DMS53 (cell line): ENCODE data around the gene CDC42BPB.
A peak's percentile ranks its signal among the peaks of the same experiment; 100 is the strongest.

Experiments used
- DNase-seq: peaks from one replicate; lab custom pipeline; 2025; lab: John Stamatoyannopoulos, UW

Gene CDC42BPB

DNA sequence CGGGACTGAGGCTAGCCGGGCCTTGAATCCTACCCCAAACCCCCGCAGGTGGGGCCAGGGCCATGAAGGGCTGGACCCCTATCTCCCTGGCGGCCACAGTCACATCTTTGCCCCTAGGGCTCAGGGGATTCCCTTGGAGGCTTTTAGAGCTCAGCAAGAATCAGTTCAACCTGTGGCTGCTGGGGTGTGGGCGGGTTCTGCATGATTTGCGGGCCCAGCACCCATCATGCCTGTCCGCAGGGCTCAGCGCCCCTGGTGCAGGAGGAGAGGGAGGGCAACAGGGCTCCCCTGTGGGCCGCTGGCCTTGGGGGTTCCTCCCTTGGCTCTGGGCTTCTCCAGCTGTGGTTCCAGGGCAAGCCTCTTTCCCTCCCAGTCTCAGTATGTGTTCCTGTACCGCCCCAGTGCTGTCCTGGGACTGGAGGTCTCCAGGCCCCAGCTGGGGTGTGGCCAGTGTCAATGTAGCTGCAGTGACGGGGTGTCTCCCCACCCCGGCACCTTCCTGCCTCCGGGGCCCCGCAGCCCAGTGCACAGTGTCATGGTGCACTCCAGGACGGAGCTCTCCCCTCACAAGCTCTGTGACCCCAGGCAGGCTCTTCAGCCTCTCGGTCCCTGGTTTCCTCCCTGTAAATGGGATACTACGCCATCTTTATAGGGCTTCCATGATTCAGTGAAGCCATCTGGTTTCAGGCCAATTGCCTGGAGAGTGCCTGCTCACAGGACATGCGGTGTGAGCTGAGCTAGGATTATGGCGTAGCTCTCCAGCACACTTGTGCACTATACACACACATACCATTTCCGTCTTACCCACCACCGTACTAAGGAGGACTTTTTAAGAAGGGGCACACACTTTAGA lies 16.8 kb upstream of the CDC42BPB start:
- peak; percentile 31 for DNase-seq

DNA sequence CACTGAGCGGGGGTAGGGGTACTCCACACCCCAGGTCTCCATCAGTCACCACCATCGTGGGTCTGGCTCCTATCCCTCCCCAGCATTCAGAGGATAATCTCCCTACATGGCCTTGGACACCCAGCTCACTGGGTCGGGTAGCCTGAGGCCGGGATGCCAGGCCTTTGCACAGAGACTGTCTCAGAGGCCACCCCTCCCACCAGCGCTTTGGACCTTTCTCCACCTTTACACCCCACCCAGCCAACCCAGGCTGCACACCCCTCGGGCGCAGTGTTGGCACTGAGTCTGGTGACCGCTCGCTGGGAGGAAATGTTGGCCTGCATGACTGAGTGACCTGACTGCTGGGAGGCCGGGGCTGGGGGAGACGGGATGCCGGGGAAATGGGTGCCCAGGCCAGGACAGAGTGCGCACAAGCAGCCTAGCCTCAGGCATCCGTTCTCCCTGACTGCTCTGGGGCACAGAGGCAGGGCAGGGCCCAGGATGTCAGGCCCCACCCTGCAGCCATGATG lies 16.1 kb upstream of the CDC42BPB start:
- no peak for DNase-seq

DNA sequence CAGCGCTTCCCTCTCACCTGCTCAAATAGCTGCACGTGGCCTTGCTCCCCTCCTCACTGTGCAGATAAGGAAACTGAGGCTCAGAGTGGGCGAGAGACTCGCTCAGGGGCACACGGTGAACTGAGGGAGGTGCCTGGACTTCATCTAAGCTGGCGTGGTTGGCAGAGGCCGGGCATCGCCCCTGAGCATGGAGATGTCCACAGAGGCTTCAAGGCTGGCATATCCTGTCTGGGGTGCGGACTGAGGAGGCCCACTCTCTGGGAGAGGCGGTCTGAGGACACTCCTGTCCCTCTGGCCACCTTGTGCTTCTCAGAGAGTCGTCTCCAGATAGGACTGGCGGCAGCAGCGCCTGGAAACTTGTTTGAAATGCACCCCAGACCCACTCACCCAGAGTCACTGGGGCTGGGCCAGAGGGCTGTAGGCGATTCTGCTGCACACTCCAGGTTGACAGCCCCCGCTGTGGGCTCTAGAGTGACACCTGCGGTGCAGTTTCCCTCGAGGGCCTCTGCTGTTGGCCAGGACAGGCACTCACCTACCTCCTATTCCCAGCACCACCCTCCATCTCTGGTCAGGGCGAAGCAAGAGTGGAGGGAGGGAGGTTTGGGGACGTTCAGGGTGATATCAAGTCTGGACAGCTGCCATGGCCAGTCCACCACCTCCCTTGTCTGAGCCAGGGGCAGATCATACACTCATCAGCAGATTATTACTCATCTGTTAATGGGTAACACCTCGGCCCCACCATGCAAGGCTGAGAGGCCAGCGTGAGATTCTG lies 15.4 kb upstream of the CDC42BPB start:
- peak; percentile 12 for DNase-seq

DNA sequence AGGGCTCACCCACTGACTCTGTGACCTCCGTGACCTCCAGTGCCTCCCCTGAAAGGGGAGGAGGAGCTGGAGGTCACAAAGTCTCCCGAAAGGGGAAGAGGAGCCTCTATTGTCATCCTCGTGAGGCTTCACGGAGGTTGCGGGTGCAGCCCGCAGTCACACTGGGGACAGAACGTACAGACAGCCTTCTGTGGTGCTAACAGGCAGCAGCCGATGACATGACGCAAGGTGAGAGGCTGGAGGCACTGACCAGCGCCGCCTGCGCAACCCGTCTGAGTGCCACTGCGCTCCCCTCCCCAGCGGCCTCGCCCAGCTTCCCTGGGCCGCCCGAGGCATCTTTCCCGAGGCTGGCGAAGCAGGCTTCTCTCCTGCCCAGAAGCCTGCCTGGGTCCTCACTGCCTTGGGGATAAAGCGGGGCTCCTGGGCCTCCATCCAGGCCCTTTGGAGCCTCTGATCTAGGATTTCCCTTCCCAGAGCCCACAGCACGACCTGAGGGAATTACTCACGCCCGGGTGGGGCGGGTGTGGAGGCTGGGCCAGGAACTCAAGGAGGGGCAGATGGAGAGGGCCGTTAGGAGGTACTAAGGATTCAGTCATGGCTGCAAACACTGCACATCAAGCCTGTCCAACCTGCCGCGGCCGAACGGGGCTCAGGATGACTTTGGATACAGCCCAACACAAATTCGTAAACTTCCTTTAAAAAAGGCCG lies 14.3 kb upstream of the CDC42BPB start:
- DNase-seq = no peak

DNA sequence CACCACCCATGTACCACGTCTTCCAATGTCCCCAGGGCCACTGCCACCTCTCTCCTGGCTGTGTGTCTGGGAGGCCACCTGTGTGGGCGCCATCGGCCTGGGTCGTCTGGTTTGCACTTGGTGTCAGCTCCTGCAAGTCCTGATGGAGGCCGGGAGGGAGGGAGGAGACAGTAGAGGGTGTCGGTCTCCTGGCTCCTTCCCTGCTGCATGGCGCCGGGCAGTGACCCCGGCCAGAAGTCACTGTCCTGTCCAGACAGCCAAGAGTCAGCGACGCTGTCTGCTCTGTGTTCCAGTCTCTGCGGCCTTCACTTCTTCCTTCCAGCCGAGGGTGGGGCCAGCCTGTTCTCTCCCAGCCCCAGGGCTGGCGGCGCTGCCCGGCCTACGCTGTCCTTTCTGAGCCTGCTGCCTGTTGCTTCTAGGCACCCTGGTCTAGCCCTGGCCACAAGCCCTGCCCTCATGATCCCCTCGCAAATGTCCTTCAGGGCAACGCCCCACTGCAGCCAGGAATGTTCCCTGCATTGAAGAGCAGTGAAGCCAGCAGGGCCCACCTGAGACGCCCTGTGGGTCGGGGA lies 13.7 kb upstream of the CDC42BPB start:
- DNase-seq = no peak

DNA sequence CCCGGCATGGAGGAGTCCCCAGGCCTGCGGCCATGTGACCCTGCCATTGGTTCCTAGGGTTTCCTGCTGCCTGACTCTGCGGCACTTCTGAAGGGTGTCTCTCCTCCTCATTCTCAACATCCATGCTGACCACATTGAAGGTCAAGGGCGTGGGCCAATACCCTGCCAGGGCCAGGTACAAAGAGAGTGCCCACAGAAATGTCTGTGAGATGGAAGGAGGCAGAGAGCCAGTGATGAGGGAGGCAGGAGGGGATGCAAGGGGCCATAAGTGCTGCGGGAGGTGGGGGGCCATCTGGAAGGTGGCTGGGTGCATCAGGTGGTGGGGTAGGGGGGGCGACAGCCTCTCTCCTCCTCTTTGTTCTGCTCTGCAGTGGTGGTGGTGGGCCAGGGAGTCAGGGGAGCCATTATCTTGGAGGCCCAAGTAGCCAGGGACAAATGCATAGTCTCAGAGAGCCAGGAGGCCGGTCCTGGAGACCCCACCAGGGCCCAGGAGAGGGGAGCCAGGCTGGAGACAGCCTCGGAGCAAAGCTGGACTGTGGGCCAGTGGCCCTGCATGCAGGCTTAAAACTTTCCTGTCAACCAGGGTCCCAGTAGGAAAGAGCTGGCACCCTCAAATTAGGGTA lies 13.0 kb upstream of the CDC42BPB start:
- no peak for DNase-seq

DNA sequence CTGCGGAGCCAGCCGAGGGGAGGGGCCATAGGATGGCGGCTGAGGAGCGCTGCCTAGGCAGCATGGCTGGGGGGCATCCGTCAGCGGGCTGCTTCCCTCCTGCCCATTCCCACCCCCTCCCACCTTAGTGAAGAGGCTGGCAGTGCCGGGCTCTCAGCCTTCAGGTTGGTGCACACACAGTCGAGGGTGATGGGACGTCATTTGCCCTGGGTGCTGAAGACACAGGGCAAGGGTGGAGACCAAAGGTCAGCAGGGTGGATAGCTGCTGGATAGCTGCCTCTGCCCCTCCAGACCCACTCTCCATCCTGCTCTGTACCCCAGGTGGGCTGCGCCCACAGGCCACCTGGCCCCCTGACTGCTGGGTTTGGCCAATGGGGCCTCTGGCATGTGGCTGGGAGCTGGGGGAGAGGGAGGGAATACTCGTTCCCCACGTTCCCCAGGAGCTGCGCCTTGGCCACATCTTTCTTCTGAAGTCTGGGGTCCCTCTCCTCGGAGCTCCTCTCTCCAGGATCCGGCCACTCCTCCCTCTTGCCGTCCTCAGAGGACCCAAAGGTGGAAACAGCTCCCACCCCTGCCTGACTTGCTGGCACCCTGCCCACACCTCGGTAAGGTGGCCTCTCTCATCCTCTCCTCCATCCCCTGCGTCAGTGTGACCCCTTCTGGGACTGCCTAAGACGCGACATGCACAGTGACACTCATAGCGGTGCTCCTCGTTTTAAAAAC lies 11.2 kb upstream of the CDC42BPB start:
- no peak for DNase-seq

DNA sequence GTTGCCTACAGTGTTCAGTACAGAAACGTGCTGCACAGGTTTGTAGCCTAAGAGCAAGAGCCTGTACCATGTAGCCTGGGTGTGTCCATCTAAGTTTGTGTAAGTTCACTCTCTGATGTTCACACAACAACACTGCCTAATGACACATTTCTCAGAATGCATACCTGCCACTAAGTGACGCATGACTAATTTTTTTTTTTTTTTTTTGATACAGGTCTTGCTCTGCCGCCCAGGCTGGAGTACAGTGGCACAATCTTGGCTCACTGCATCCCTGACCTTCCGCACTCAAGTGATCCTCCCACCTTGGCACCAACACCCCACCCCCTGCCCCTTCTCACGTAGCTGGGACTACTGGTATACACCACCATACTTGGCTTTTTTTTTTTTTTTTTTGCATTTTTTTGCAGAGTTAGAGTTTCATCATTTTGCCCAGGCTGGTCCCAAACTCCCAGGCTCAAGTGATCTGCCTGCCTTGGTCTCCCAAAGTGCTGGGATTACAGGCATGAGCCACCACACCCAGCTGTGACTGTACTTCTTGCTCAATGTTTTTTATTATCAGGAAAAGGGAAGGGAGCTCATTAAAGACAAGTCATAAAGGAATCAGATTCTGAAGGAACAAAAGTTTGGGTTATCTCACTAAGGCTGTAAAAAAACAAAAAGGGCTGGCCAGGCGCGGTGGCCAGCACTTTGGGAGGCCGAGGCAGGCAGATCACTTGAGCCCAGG lies 10.0 kb upstream of the CDC42BPB start:
- DNase-seq = no peak

DNA sequence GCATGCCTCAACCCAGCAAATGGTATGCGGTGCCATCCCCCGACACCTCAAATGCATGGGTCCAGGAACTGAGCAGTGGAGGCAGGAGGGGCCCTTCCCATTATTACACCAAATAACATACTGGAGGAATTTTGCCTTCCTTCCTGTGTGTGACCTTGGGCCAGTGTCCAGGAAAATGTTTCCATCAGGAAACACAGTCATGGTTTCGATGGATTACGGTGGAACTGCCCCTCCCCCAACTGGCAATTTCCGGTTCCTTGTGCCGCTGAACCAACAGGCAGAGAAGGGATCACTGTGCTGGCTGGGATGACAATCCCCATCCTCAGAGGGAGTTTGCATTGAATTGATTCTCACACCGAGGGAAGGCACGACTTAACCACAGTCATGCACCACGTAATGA lies 9.1 kb upstream of the CDC42BPB start:
- no peak for DNase-seq

DNA sequence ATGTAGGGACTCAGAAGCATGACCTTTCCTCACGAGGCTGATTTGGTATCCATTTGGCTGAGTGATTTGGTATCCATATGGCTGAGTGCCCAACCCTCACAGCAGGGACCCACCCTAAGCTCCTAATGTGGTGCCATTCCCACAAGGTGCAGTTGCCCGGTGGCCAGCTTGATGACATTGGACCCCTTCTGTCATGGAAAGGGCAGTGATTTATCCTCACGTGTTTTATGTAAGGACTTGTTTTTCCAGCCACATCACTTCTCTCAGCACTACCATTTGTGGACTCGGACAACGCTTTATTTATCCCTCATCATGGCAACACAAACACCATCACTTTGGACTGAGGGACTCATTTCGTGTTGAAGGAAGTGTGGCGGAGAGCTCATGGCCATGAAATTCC lies 8.5 kb upstream of the CDC42BPB start:
- DNase-seq = no peak

DNA sequence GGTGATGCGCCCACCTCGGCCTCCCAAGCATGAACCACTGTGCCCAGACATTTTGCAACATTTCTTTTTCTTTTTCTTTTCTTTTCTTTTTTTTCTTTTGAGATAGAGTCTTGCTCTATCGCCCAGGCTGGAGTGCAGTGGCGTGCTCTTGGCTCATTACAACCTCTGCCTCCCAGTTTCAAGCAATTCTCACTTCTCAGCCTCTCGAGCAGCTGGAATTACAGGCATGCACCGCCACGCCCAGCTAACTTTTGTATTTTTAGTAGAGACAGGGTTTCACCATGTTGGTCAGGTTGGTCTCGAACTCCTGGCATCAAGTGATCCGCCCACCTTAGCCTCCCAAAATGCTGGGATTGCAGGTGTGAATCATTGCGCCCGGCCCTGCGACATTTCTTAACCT lies 7.6 kb upstream of the CDC42BPB start:
- DNase-seq = no peak

DNA sequence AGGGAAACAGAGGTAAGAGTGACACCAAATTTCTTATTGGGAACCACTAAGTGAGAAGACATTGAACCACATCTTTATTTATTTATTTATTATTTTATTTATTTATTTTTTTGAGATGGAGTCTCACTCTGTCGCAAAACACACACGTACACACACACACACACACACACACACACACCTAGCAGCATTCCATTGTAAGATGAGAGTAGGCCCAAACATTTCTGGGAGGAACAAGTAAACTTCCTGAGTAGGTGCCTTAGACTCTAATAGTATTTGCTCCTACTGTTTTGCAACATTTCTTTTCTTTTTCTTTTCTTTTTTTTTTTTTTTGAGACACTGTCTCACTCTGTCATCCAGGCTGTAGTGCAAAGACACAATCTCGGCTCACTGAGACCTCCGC lies 7.1 kb upstream of the CDC42BPB start:
- DNase-seq = no peak

DNA sequence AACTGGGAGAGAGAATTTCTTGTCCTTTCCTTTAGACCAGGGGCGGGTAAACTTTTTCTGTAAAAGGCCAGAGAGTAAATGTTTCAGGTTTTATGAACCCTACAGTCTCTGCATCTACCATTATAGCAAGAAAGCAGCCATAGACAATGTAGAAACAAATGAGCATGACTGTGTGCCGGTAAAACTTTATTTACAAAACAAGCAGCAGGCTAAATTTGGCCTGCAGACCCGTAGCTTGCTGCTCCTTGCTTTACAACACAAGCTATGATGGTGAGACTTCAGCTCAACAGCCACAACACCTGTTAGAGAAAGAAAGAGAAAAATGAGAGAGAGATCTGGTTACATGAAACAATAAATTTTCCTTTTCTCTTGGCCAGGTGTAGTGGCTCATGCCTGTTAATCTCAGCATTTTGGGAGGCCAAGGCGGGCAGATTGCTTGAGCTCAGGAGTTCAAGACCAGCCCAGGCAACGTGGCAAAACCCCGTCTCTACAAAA lies 4.2 kb upstream of the CDC42BPB start:
- no peak for DNase-seq

DNA sequence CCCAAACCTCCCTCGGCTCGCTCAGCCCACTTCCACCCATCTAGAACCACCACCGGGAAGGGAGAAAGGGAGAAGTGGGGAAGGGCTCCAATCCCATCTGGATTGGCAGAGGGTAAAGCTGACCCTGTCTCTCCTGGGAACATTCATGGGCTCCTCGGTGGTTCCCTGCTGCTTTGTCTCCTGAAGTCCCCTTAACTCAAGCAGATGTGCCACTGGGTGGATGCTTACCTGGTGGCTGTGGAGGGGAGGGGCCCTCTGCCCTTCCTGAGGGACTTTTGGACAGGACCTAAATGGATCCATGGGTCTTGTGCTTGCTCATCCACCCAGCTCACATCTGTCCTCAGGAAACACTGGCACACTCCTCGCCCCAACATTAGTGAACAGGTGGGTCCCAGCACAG lies 2.2 kb upstream of the CDC42BPB start:
- no peak for DNase-seq

DNA sequence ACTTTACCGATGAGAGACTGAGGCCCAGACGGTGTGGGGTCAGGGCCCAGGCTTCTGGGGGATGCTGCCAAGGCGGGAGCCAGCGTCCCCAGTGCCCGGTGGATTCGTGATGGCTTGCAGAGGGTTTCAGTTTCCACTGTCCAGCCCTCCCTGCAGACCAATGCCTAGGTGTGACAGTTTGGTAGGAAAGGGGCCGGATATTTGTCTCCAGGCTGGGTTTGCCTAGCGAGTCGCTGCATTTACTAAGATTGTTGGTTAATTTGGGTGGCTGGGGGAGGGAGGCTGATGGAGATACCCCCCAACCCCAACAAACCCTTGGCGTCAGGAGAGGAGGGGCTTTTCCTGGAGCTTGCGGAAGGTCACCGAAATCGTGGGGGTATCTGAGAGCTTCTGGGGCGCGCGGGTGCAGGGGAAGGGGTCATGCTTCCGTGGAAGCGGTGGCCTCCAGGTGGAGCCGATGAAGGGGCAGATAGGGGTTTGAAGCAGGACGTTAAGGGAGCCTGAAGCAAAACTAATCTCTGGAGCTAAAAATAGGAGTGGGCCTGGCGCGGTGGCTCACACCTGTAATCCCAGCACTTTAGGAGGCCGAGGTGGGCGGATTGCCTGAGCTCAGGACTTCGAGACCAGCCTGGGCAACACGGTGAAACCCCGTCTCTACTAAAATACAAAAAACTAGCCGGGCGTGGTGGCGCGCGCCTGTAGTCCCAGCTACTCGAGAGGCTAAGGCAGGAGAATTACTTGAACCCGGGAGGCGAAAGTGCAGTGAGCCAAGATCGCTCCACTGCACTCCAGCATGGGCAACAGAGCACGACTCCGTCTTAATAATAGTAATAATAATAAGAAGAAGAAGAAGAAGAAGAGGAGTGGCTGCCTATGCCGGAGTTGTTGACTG lies 1.1 kb upstream of the CDC42BPB start:
- DNase-seq = no peak

DNA sequence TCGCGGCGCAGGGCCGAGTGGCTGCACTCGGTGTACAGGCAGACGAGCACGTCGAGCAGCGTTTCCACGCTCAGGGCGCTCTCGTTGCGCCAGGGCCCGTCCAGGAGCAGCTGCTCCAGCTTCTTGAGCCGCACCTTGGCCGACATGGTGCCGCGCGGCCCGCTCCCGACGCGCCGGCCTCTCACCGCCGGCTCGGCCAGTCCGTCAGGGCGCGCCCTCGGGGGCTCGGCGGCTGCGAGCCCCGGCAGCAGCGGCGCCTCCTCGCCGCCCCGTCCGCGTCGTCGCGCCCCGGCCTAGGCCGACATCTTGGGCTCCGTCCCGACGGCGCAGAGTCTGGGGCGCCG lies 349 bp downstream of the CDC42BPB start:
- peak; percentile 69 for DNase-seq

DNA sequence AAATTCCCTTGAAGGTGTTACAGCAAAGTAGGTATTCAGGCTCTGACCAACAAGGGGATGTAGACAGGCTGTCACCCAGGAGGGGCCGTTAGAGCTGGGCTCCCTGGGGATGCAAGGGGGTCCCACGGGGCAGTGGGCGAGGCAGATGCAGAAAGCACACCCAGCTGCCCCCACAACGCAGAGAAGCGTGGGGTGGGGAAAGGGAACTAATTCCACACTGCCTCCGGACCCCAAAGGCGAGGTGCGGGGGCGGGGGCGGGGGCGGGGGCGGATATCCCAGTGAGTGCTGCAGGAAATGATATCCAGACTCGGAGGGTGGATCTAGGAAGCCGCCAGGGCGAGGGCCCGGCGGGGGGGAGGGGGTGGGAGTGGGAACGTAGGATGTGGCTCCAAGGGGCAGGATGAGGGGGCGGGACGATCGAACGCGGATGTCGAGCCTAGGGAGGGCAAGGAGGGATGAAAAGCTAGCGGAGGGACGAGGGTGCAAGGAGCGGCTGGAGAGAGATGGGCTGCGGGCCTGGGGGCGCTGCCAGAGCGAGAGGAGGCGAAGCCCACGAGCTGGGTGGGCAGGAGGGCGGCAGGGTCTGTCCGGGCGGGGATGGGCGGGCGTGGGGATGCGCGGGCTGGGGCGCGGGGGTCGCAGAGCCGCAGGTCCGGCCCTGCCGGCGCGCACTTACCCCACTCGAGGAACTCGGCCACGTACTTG lies 874 bp downstream of the CDC42BPB start:
- DNase-seq = peak; percentile 66

DNA sequence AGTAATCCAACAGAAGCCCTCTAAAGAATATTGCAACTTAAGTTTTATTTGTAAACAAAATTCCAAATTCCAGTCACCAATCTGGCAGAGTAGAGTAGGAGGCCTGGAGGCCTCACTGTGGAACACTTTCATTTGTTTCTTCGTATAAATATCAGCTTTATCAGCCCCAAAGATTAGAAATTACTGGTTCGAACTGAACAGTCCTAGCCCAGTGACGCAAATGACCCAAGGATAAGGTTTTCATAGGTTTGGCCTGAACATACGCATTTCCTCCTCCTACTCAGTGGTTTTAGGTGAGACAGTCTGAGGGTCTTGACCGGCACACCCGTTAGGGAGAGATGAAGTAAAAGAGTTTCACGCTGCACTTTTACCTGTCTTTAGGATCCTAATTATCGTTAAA lies 1.7 kb downstream of the CDC42BPB start:
- no peak for DNase-seq

DNA sequence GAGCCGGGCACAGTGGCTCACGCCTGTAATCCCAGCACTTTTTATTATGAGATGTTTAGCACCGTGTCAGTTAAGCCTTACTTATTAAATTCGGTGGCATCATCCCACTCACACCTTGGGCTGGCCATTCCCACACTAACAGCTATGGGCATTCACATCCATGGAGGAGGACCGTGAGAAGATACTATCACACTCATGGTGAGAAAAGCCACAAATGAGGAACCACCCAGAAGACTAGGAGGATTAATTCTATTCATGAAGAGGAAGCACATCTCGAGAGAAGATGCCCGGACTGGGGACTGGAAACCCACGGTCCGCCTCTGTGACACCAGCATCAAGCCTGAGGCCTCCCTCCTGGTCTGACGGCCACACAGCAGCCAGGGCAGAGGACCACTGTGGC lies 4.9 kb downstream of the CDC42BPB start:
- DNase-seq = no peak
